Measurements from ENCODE around the gene RAD51B. TPM values are rescaled to one million over a fixed set of nuclear protein-coding genes. Genes with fewer than 3 reads are reported as not detected.

Gene RAD51B
- total RNA-seq, 4 donors from 2014 or later = 6.2 to 39.9 (median 12.9) TPM

DNA sequence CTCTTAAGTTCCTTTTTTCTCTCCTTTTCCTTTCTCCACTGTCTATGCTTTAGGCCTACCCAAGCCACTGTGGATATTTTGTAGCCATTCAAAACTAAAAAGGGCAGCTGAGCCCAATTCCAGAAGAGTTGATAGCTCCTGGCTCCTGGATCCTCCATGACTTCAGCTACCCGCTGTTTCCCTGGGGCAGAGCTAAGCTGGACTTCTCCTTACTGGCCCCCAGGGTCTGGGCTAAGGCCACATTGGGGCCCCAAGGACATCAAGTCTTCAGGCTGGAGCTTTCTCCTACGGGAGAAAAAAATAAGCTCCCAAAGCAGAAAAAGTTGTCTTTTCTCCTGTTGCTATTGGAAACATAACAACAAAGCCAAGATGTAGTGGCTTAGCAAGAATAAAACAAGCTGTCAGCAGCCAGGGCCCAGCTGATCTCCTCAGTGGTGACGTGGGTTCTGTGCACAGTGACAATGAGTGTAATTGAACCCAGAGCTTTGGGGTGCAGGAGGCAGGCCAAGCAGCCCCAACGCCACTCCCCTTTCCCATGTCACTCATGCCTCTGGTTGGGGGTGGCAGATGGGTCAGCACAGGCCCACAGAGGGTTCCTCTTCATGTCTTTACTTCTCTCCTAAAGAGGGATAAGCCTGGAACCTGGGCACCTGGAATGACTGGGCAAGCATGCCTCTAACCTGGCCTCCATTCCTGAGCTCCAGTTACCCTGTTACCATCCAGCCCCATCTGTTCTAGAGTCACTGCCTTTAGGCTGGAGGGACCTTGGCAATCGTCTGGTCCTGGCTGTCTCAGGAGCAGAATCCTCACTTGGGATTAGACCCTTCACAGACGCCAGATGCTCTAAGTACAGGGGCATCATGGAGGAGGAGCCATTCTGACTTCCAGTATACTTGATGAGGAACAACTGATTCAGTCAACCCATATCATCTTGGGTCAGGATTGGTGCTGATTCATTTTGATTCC is 802.1 kb downstream of the RAD51B start:
- 36 to 62% methylated on average over 2 to 5 of the region's 6 CpGs for WGBS, 2 donors
- intact Hi-C loops (cut with DNase I) = no loop called here
- Histone ChIP-seq H3K27ac (peak overlapping the region in 3 of 4 donors; percentile 37 to 56 (median 50)), H3K9me3 (peaks cover 0 to 15% (median 3%) of the 10 kb centered on the region in 3 donors), H3K4me1 (peaks cover 7 to 40% (median 8%) of the 10 kb centered on the region in 3 donors), H3K36me3 (no peaks in the 10 kb centered on the region), H3K27me3 (no peaks in the 10 kb centered on the region), H3K4me3 (no peak overlapping the region)
- TF ChIP-seq POLR2A (IDR thresholded peaks at IDR 0.05) = no peak
- TF ChIP-seq, protein P1, sequence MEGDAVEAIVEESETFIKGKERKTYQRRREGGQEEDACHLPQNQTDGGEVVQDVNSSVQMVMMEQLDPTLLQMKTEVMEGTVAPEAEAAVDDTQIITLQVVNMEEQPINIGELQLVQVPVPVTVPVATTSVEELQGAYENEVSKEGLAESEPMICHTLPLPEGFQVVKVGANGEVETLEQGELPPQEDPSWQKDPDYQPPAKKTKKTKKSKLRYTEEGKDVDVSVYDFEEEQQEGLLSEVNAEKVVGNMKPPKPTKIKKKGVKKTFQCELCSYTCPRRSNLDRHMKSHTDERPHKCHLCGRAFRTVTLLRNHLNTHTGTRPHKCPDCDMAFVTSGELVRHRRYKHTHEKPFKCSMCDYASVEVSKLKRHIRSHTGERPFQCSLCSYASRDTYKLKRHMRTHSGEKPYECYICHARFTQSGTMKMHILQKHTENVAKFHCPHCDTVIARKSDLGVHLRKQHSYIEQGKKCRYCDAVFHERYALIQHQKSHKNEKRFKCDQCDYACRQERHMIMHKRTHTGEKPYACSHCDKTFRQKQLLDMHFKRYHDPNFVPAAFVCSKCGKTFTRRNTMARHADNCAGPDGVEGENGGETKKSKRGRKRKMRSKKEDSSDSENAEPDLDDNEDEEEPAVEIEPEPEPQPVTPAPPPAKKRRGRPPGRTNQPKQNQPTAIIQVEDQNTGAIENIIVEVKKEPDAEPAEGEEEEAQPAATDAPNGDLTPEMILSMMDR (IDR thresholded peaks at IDR 0.05) = no peak
- DNase-seq = no peak

DNA sequence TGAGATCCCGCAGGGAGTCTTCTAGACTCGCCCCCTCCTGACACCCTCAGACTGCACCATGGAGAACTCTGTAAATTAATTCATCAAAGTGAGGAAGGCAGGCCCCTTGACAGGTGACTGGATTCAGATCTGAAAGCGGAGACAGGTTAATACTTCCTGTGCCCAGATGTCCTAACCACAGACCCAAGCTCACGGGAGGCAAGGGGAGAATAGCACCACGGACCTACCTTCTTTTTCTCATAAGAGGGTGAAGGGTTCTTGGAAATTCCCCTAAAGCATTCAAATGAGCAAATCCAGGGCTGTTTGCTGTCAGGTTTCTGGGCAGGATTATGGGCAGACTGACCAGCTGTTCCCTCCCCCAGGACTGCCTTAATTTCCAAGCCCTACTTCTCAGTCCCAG is 803.3 kb downstream of the RAD51B start:
- TF ChIP-seq, protein P1 (IDR thresholded peaks at IDR 0.05) = no peak
- TF ChIP-seq POLR2A (IDR thresholded peaks at IDR 0.05) = no peak
- Histone ChIP-seq H3K9me3 (peaks cover 0 to 3% (median 0%) of the 10 kb centered on the region in 3 donors), H3K4me3 (no peak overlapping the region), H3K27ac (no peak overlapping the region), H3K36me3 (no peaks in the 10 kb centered on the region), H3K4me1 (peaks cover 7 to 48% (median 8%) of the 10 kb centered on the region in 3 donors), H3K27me3 (no peaks in the 10 kb centered on the region)
- 89 to 91% methylated on average over 5 of the region's 5 CpGs for WGBS, 2 donors
- intact Hi-C loops (cut with DNase I) = no loop called here
- DNase-seq = no peak

DNA sequence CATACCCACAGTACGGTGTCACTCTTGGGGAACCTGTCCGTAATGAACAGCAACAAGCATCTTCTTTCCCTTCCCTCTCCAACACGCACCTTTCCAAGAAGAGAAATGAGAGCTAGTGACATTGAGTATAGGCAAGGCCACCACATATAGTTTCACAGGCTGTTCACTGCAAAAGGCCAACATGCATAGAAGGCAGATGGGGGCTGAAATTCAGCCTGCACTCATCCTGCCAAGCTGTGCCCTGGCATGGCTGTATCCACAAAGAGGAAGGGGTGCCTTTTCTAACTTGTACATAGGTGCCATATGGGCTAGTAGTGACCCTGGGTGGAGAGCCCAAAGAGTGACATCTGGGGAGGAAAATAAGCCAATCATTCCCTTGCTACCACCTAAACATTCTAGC is 803.7 kb downstream of the RAD51B start:
- Histone ChIP-seq H3K27ac (no peak overlapping the region), H3K9me3 (no peaks in the 10 kb centered on the region), H3K4me3 (no peak overlapping the region), H3K36me3 (no peaks in the 10 kb centered on the region), H3K4me1 (peaks cover 11 to 52% (median 11%) of the 10 kb centered on the region in 3 donors), H3K27me3 (no peaks in the 10 kb centered on the region)
- no peak for DNase-seq
- intact Hi-C loops (cut with DNase I) = no loop called here
- no peak for TF ChIP-seq POLR2A (IDR thresholded peaks at IDR 0.05)
- TF ChIP-seq, protein P1 (IDR thresholded peaks at IDR 0.05) = no peak
- WGBS, 2 donors = 87 to 94% methylated on average over 2 to 3 of the region's 3 CpGs

DNA sequence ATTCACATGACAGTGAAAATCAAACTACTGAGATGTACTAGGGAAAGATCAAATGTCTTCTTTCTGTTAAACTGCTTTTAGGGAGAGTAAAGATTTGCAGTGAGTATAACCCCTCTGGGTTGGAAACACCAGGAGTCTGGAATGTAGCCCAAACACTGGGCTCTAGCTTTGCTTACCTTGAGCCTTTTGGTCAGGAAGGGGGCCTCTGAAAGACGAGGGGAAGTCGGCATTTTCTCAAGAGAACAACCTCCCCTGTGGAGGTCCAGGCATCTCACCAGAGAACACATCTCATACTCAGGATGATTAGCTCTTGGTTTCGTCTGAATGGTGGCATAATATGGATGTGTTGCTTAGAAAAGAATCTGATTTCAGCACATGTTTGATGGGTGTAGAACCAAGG is 804.2 kb downstream of the RAD51B start:
- WGBS, 2 donors = 73 to 100% methylated on average over 1 to 3 of the region's 3 CpGs
- no peaks in the 10 kb centered on the region for H3K36me3 ChIP-seq
- peaks cover 11 to 57% (median 14%) of the 10 kb centered on the region in 3 donors for H3K4me1 ChIP-seq
- no peak overlapping the region for H3K27ac ChIP-seq
- no peak for DNase-seq
- intact Hi-C loops (cut with DNase I) = no loop called here
- TF ChIP-seq, protein P1 (IDR thresholded peaks at IDR 0.05) = no peak
- no peak for TF ChIP-seq POLR2A (IDR thresholded peaks at IDR 0.05)
- no peaks in the 10 kb centered on the region for H3K27me3 ChIP-seq
- no peaks in the 10 kb centered on the region for H3K9me3 ChIP-seq
- no peak overlapping the region for H3K4me3 ChIP-seq

DNA sequence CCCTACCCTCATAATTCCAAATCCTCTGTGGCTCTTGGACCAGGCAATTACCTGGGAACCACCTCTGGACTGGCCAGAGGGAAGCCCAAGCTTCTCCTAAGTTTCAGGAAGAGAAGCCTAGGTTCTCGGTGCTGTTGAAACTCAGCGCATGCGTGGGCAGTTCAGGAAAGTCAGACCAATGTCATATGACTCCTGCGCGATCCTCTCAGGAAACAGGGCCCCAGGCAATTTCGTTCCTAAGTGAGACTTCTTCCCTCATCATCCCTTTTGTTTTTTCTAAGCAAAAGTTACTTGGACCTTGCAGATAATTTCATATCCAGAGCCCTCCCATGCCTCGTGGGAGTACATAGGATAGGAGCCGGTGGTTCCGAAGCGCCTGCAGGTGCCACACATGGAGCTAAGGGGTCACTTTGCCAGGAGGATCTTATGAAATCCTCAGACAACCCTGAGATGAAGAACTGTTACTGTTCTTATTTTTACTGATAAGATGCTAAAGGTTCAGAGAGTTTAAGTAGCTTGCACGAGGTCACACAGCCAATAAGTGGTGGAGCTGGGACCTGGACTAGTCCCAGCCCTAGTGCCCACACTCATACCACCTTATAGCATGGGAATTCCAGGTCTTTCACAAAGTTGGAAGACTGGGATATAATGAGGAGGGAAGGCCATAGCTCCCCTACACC is 805.1 kb downstream of the RAD51B start:
- Histone ChIP-seq H3K36me3 (no peaks in the 10 kb centered on the region), H3K9me3 (no peaks in the 10 kb centered on the region), H3K27ac (no peak overlapping the region), H3K4me1 (peaks cover 17 to 65% (median 22%) of the 10 kb centered on the region in 3 donors), H3K27me3 (no peaks in the 10 kb centered on the region), H3K4me3 (no peak overlapping the region)
- WGBS, 2 donors = 82 to 94% methylated on average over 8 of the region's 11 CpGs
- no peak for DNase-seq
- TF ChIP-seq, protein P1 (IDR thresholded peaks at IDR 0.05) = no peak
- no peak for TF ChIP-seq POLR2A (IDR thresholded peaks at IDR 0.05)
- intact Hi-C loops (cut with DNase I) = no loop called here
